ENCODE results near the gene ZDHHC13. TPM values are rescaled to one million over a fixed set of nuclear protein-coding genes. Genes with fewer than 3 reads are reported as not detected.

ZDHHC13 gene
- total and polyA plus RNA-seq, 7 donors, result 0.70 to 2.6 (median 1.4) TPM

GRCh38 chr11:19075636-19076035 is 41.3 kb upstream of the ZDHHC13 start:
- no peak for ATAC-seq
- TF ChIP-seq CTCF (IDR thresholded peaks at IDR 0.05), result no peak
- 68 to 88% (median 81%) methylated on average over 3 of the region's 3 CpGs for WGBS, 3 donors
- no peaks in the 10 kb centered on the region for H3K27me3 ChIP-seq (ENCODE audit: insufficient read depth in 3 of 3, low read length in 2 of 3)
- no peak overlapping the region for H3K4me3 ChIP-seq
- H3K27ac ChIP-seq, result no peak overlapping the region
- intact Hi-C loops (cut with DNase I), result loop anchor here in 1 of 2 donors (2.0 to 10.0 kb wide), 2 partner anchors 35 to 669 kb away; no protein-coding TSS in a partner anchor
- H3K36me3 ChIP-seq (ENCODE audit: insufficient read depth in 1 of 2, low read depth in 1 of 2), result no peaks in the 10 kb centered on the region
- no peaks in the 10 kb centered on the region for H3K9me3 ChIP-seq
- no peak for DNase-seq
- H3K4me1 ChIP-seq, result no peaks in the 10 kb centered on the region

GRCh38 chr11:19076744-19077589 is 40.0 kb upstream of the ZDHHC13 start:
- H3K4me1 ChIP-seq, result no peaks in the 10 kb centered on the region
- peak; percentile 98 for TF ChIP-seq CTCF (IDR thresholded peaks at IDR 0.05)
- ATAC-seq, result peak in 3 of 4 donors; percentile 66 to 85 (median 77)
- peak; percentile 41 to 61 for DNase-seq
- H3K9me3 ChIP-seq, result no peaks in the 10 kb centered on the region
- WGBS, 3 donors, result 52 to 57% (median 55%) methylated on average over 10 of the region's 10 CpGs
- intact Hi-C loops (cut with DNase I), result loop anchor here in 1 of 2 donors (2.0 to 10.0 kb wide), 2 partner anchors 34 to 668 kb away; no protein-coding TSS in a partner anchor
- H3K4me3 ChIP-seq, result no peak overlapping the region
- H3K36me3 ChIP-seq (ENCODE audit: insufficient read depth in 1 of 2, low read depth in 1 of 2), result no peaks in the 10 kb centered on the region
- no peaks in the 10 kb centered on the region for H3K27me3 ChIP-seq (ENCODE audit: insufficient read depth in 3 of 3, low read length in 2 of 3)
- H3K27ac ChIP-seq, result no peak overlapping the region

GRCh38 chr11:19077965-19078364 is 39.0 kb upstream of the ZDHHC13 start:
- H3K9me3 ChIP-seq, result no peaks in the 10 kb centered on the region
- no peak for TF ChIP-seq CTCF (IDR thresholded peaks at IDR 0.05)
- ATAC-seq, result no peak
- intact Hi-C loops (cut with DNase I), result loop anchor here in 1 of 2 donors (2.0 to 10.0 kb wide), 2 partner anchors 33 to 667 kb away; no protein-coding TSS in a partner anchor
- no peaks in the 10 kb centered on the region for H3K36me3 ChIP-seq (ENCODE audit: insufficient read depth in 1 of 2, low read depth in 1 of 2)
- no peak overlapping the region for H3K4me3 ChIP-seq
- H3K27me3 ChIP-seq (ENCODE audit: insufficient read depth in 3 of 3, low read length in 2 of 3), result no peaks in the 10 kb centered on the region
- no peaks in the 10 kb centered on the region for H3K4me1 ChIP-seq
- H3K27ac ChIP-seq, result no peak overlapping the region
- no peak for DNase-seq

GRCh38 chr11:19079643-19080440 is 37.1 kb upstream of the ZDHHC13 start:
- no peak for TF ChIP-seq CTCF (IDR thresholded peaks at IDR 0.05)
- H3K4me3 ChIP-seq, result no peak overlapping the region
- no peaks in the 10 kb centered on the region for H3K4me1 ChIP-seq
- 37 to 40% (median 38%) methylated on average over 6 of the region's 6 CpGs for WGBS, 3 donors
- intact Hi-C loops (cut with DNase I), result loop anchor here in 1 of 2 donors (10.0 kb wide), 1 partner anchor 665 kb away; no protein-coding TSS in a partner anchor
- no peaks in the 10 kb centered on the region for H3K36me3 ChIP-seq (ENCODE audit: insufficient read depth in 1 of 2, low read depth in 1 of 2)
- ATAC-seq (peak; percentile 69 to 90 (median 79)), DNase-seq (no peak)
- H3K27ac ChIP-seq, result no peak overlapping the region
- no peaks in the 10 kb centered on the region for H3K9me3 ChIP-seq
- H3K27me3 ChIP-seq (ENCODE audit: insufficient read depth in 3 of 3, low read length in 2 of 3), result no peaks in the 10 kb centered on the region
